Hepatocyte (in vitro differentiated cells): ENCODE data around the gene PLXNB2.

Source experiments
- CTCF ChIP-seq: fragments of 200-600 bp; sonication (generic); IDR thresholded peaks from 2 replicates; pipeline ENCODE4 v1.5.1; 2016; ENCODE audit warnings: antibody characterized with exemption, mild to moderate bottlenecking; ENCODE audit not compliant: poor library complexity
- EZH2phosphoT487 ChIP-seq: fragments of 200-600 bp; sonication (generic); IDR thresholded peaks from one replicate; pipeline ENCODE4 v1.6.1; 2018; ENCODE audit warnings: antibody characterized with exemption, mild to moderate bottlenecking, low read depth, moderate library complexity; ENCODE audit not compliant: unreplicated experiment, severe bottlenecking

GRCh38 chr22:50250249-50250554 is 57.2 kb downstream of the PLXNB2 start:
- no peak for TF ChIP-seq CTCF
- TF ChIP-seq EZH2phosphoT487, result no peak
